WTC11 (cell line): ENCODE results near the gene FGF22.

Experiments used
- CBFB ChIP-seq: sonication (generic); formaldehyde crosslinking; IDR thresholded peaks from 2 replicates; pipeline ENCODE4 v1.8.1; 2022; ENCODE audit warnings: mild to moderate bottlenecking, low read depth, missing genetic modification reagents
- FOXK1 ChIP-seq: sonication (generic); formaldehyde crosslinking; IDR thresholded peaks from 2 replicates; pipeline ENCODE4 v1.8.0; 2022; ENCODE audit warnings: mild to moderate bottlenecking, moderate library complexity, missing genetic modification reagents
- NR2C2 ChIP-seq: sonication (generic); formaldehyde crosslinking; IDR thresholded peaks from 2 replicates; pipeline ENCODE4 v1.8.0; 2022; ENCODE audit warnings: mild to moderate bottlenecking, missing genetic modification reagents
- SP1 ChIP-seq: sonication (generic); formaldehyde crosslinking; conservative IDR thresholded peaks from 2 replicates; pipeline ENCODE4 v1.8.1; 2022; ENCODE audit warnings: missing genetic modification reagents
- TF ChIP-seq, protein P1 (sequence below): fragments of 200-600 bp; IDR thresholded peaks from 2 replicates; pipeline ENCODE4 v1.8.0; 2022; ENCODE audit warnings: antibody characterized with exemption
- TF ChIP-seq, protein P2 (sequence below): fragments of 250-450 bp; sonication (Bioruptor Pico); IDR thresholded peaks from 2 replicates; pipeline ENCODE4 v1.9.0; 2021; ENCODE audit warnings: moderate library complexity, mild to moderate bottlenecking, inconsistent platforms, borderline replicate concordance

DNA sequence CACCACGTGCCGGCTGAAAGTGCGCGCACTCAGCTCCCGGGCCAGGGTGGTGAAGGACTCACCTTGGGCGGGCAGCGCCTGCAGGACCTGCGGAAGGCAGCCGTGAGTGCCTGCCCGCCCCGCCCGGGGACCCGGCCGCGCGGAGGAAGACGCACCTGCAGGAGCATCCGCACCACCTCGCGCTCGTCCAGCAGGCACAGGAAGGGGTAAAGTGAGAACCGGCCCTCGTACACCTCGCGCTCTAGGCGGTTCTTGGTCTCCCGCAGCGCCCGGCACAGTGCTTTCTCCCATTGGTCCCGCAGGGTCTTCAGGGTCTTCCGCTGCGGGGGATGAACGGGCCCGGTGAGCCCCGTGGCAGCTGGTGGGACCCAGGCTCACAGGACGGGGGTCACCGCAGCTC is 17.0 kb upstream of the FGF22 start:
- TF ChIP-seq, protein P1, sequence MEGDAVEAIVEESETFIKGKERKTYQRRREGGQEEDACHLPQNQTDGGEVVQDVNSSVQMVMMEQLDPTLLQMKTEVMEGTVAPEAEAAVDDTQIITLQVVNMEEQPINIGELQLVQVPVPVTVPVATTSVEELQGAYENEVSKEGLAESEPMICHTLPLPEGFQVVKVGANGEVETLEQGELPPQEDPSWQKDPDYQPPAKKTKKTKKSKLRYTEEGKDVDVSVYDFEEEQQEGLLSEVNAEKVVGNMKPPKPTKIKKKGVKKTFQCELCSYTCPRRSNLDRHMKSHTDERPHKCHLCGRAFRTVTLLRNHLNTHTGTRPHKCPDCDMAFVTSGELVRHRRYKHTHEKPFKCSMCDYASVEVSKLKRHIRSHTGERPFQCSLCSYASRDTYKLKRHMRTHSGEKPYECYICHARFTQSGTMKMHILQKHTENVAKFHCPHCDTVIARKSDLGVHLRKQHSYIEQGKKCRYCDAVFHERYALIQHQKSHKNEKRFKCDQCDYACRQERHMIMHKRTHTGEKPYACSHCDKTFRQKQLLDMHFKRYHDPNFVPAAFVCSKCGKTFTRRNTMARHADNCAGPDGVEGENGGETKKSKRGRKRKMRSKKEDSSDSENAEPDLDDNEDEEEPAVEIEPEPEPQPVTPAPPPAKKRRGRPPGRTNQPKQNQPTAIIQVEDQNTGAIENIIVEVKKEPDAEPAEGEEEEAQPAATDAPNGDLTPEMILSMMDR = no peak
- TF ChIP-seq, protein P2, sequence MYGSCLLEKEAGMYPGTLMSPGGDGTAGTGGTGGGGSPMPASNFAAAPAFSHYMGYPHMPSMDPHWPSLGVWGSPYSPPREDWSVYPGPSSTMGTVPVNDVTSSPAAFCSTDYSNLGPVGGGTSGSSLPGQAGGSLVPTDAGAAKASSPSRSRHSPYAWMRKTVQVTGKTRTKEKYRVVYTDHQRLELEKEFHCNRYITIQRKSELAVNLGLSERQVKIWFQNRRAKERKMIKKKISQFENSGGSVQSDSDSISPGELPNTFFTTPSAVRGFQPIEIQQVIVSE (CRISPR knock-in tag) = no peak
- TF ChIP-seq SP1 (CRISPR knock-in tag) (no peak), FOXK1 (no peak), NR2C2 (CRISPR knock-in tag) (no peak), CBFB (CRISPR knock-in tag) (no peak)
